ENCODE results near the gene C2.
"Not testable (repeated sequence)": the region's sequence is repeated elsewhere in the genome, so short reads cannot be mapped to it uniquely, and the experiment has no call there.

C2 gene

DNA sequence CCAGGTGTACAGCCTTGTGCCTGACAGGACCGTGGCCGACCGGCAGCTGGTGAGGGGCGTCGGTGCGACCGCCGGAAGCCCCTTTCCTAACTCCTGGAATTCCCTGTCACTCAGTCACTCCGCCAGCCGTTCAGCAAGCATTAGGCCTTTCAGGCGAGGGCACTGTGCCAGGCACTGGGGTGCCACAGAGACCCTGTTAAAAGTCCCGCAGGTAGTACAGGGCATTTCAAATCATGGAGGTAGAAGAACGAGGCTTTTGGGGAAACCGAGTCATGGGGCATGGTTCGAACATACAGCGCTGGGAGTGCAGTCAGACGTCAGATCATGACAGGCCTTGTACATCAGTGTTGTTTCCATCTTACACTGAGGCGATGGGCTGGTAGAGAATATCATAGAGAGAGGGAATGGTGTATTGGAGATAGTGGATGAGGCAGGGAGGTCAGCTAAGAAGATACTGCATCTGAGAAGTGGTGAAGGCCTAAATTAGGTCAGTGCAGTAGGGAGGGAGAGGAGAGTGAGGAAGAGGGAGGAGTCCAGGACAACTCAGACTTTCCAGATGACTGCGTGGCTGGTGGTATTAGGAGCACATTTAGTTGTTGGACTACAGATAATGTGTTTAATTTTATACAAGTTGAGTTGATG, 45.3 kb downstream of the C2 start:
- Histone ChIP-seq H3K27me3 (ENCODE audit: control insufficient read depth, insufficient read depth, low read length) (no peaks in the 10 kb centered on the region), H3K36me3 (ENCODE audit: control insufficient read depth, insufficient read depth, low read length) (peaks cover 18% of the 10 kb centered on the region), H3K9ac (ENCODE audit: low read depth, low read length) (peak overlapping the region; percentile 18), H3K4me1 (ENCODE audit: control insufficient read depth, insufficient read depth, low read length) (peaks cover 3% of the 10 kb centered on the region), H3K4me3 (ENCODE audit: low read depth, low read length) (peak overlapping the region; percentile 69), H3K9me3 (ENCODE audit: control insufficient read depth, insufficient read depth, low read length) (no peaks in the 10 kb centered on the region)

DNA sequence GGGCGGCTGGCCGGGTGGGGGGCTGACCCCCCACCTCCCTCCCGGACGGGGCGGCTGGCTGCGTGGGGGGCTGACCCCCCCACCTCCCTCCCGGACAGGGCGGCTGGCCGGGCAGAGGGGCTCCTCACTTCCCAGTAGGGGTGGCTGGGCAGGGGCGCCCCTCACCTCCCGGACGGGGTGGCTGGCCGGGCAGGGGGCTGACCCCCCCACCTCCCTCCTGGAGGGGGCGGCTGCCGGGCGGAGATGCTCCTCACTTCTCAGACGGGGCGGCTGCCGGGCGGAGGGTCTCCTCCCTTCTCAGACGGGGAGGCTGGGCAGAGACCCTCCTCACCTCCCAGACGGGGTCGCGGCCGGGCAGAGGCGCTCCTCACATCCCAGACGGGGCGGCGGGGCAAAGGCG, 48.5 kb downstream of the C2 start:
- not testable (repeated sequence) for H3K36me3 ChIP-seq (ENCODE audit: control insufficient read depth, insufficient read depth, low read length); H3K9me3 ChIP-seq (ENCODE audit: control insufficient read depth, insufficient read depth, low read length); H3K9ac ChIP-seq (ENCODE audit: low read depth, low read length); H3K4me1 ChIP-seq (ENCODE audit: control insufficient read depth, insufficient read depth, low read length); H3K27me3 ChIP-seq (ENCODE audit: control insufficient read depth, insufficient read depth, low read length); H3K4me3 ChIP-seq (ENCODE audit: low read depth, low read length)

- no peak overlapping the region for H3K4me3 ChIP-seq (ENCODE audit: low read depth, low read length)
Measured at GRCh38 chr6:31977816-31978431, 50.4 kb downstream of the C2 start.

DNA sequence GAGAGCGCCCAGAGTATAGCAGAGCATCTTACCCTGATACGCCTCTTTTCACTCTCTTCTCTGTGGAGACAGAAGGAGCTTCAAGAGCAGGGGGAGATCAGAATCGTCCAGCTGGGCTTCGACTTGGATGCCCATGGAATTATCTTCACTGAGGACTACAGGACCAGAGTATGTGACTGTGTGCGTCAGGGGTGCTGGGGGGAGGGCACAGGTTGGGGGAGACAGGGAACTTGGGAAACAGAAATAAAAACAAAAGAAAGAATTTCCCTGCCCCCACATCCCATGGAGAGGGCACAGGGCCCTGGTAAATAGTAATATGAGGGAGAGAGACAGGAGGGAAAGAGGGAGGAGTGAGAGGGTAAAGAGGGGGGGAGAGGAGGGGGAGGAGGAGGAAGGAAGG, 51.3 kb downstream of the C2 start:
- Histone ChIP-seq H3K36me3 (ENCODE audit: control insufficient read depth, insufficient read depth, low read length) (no peaks in the 10 kb centered on the region), H3K4me1 (ENCODE audit: control insufficient read depth, insufficient read depth, low read length) (no peaks in the 10 kb centered on the region), H3K27me3 (ENCODE audit: control insufficient read depth, insufficient read depth, low read length) (no peaks in the 10 kb centered on the region), H3K9me3 (ENCODE audit: control insufficient read depth, insufficient read depth, low read length) (no peaks in the 10 kb centered on the region), H3K4me3 (ENCODE audit: low read depth, low read length) (no peak overlapping the region), H3K9ac (ENCODE audit: low read depth, low read length) (no peak overlapping the region)

More at GRCh38 chr6:31977816-31978431, 50.4 kb downstream of the C2 start:
- no peak overlapping the region for H3K9ac ChIP-seq (ENCODE audit: low read depth, low read length)
- no peaks in the 10 kb centered on the region for H3K27me3 ChIP-seq (ENCODE audit: control insufficient read depth, insufficient read depth, low read length)
- H3K4me1 ChIP-seq (ENCODE audit: control insufficient read depth, insufficient read depth, low read length) = peaks cover under 1% of the 10 kb centered on the region
- H3K9me3 ChIP-seq (ENCODE audit: control insufficient read depth, insufficient read depth, low read length) = no peaks in the 10 kb centered on the region
- no peaks in the 10 kb centered on the region for H3K36me3 ChIP-seq (ENCODE audit: control insufficient read depth, insufficient read depth, low read length)

- no peaks in the 10 kb centered on the region for H3K4me1 ChIP-seq (ENCODE audit: control insufficient read depth, insufficient read depth, low read length)
- H3K36me3 ChIP-seq (ENCODE audit: control insufficient read depth, insufficient read depth, low read length) = no peaks in the 10 kb centered on the region
- no peaks in the 10 kb centered on the region for H3K27me3 ChIP-seq (ENCODE audit: control insufficient read depth, insufficient read depth, low read length)
- no peaks in the 10 kb centered on the region for H3K9me3 ChIP-seq (ENCODE audit: control insufficient read depth, insufficient read depth, low read length)
- no peak overlapping the region for H3K4me3 ChIP-seq (ENCODE audit: low read depth, low read length)
- no peak overlapping the region for H3K9ac ChIP-seq (ENCODE audit: low read depth, low read length)
Measured at GRCh38 chr6:31979238-31979898, 51.9 kb downstream of the C2 start.

DNA sequence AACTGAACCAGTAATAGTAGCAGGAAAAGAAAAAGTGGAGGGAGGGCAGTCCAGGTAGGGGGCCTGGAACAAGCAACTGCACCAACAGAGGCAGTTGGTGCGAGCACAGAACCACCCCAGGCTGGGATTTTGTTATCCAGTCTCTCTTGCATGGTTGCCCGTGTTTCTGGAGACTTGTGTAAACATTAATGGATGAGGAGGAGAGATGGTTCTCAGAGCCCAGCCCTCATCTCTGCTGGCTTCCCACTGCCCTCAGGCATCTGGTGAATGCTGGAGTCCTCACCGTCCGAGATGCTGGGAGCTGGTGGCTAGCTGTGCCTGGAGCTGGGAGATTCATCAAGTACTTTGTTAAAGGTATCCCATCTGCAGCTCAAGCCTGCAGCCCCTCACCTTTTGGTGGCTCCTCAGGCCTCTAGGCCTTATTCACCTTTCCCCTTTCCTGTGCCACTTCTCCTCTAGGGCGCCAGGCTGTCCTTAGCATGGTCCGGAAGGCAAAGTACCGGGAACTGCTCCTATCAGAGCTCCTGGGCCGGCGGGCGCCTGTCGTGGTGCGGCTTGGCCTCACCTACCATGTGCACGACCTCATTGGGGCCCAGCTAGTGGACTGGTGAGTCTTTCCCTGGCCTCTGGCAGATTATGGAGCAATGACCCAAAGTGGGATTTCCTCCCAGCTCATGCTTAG, 52.8 kb downstream of the C2 start:
- H3K9ac ChIP-seq (ENCODE audit: low read depth, low read length); H3K27me3 ChIP-seq (ENCODE audit: control insufficient read depth, insufficient read depth, low read length); H3K4me3 ChIP-seq (ENCODE audit: low read depth, low read length); H3K4me1 ChIP-seq (ENCODE audit: control insufficient read depth, insufficient read depth, low read length); H3K36me3 ChIP-seq (ENCODE audit: control insufficient read depth, insufficient read depth, low read length); H3K9me3 ChIP-seq (ENCODE audit: control insufficient read depth, insufficient read depth, low read length): not testable (repeated sequence)

- H3K27me3 ChIP-seq (ENCODE audit: control insufficient read depth, insufficient read depth, low read length); H3K9ac ChIP-seq (ENCODE audit: low read depth, low read length); H3K4me1 ChIP-seq (ENCODE audit: control insufficient read depth, insufficient read depth, low read length); H3K9me3 ChIP-seq (ENCODE audit: control insufficient read depth, insufficient read depth, low read length); H3K4me3 ChIP-seq (ENCODE audit: low read depth, low read length); H3K36me3 ChIP-seq (ENCODE audit: control insufficient read depth, insufficient read depth, low read length): not testable (repeated sequence)
Measured at GRCh38 chr6:31980998-31981397, 53.5 kb downstream of the C2 start.

DNA sequence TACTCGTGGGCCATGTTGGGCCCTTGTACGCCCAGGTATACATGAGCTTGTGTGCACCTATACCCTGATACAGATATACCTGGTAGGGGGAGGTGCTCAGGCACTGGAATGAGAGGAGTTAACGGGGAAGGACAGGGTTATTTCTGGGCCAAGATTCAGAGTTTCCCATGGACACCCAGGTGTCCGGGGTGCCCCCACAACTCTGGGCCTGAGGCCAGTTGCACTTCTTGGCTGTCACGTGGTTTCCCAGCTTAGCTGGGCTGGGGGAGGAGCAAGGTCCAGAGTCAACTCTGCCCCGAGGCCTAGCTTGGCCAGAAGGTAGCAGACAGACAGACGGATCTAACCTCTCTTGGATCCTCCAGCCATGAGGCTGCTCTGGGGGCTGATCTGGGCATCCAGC, 54.2 kb downstream of the C2 start, which contains the start of gene C4A:
TSS of gene C4A (plus strand) at position 314 of the 400 bp plus-strand sequence. CDS start at position 365, 51 bp downstream.
- H3K9me3 ChIP-seq (ENCODE audit: control insufficient read depth, insufficient read depth, low read length); H3K36me3 ChIP-seq (ENCODE audit: control insufficient read depth, insufficient read depth, low read length); H3K4me3 ChIP-seq (ENCODE audit: low read depth, low read length); H3K4me1 ChIP-seq (ENCODE audit: control insufficient read depth, insufficient read depth, low read length); H3K9ac ChIP-seq (ENCODE audit: low read depth, low read length); H3K27me3 ChIP-seq (ENCODE audit: control insufficient read depth, insufficient read depth, low read length): not testable (repeated sequence)

- not testable (repeated sequence) for H3K9me3 ChIP-seq (ENCODE audit: control insufficient read depth, insufficient read depth, low read length); H3K36me3 ChIP-seq (ENCODE audit: control insufficient read depth, insufficient read depth, low read length); H3K4me3 ChIP-seq (ENCODE audit: low read depth, low read length); H3K4me1 ChIP-seq (ENCODE audit: control insufficient read depth, insufficient read depth, low read length); H3K9ac ChIP-seq (ENCODE audit: low read depth, low read length); H3K27me3 ChIP-seq (ENCODE audit: control insufficient read depth, insufficient read depth, low read length)
Measured at GRCh38 chr6:31989363-31989762, 61.8 kb downstream of the C2 start.

GRCh38 chr6:31994421-31994820, 66.9 kb downstream of the C2 start:
- H3K4me3 ChIP-seq (ENCODE audit: low read depth, low read length); H3K36me3 ChIP-seq (ENCODE audit: control insufficient read depth, insufficient read depth, low read length); H3K27me3 ChIP-seq (ENCODE audit: control insufficient read depth, insufficient read depth, low read length); H3K4me1 ChIP-seq (ENCODE audit: control insufficient read depth, insufficient read depth, low read length); H3K9me3 ChIP-seq (ENCODE audit: control insufficient read depth, insufficient read depth, low read length); H3K9ac ChIP-seq (ENCODE audit: low read depth, low read length): not testable (repeated sequence)

All from iPS-15b (cell line).